SK-N-SH (cell line): ENCODE results near the gene OR5I1. TPM values are rescaled to one million over a fixed set of nuclear protein-coding genes. Genes with fewer than 3 reads are reported as not detected.

Experiments
- CTCF ChIA-PET: fragments of 300-600, 350-600 bp; formaldehyde crosslinking; extraction: SDS; loops from one replicate; lab custom pipeline; 2021; lab: Yijun Ruan, JAX
- POLR2A ChIA-PET: fragments of 350-600 bp; sonication (Branson Sonifier 250); formaldehyde crosslinking; extraction: SDS; loops from one replicate; lab custom pipeline; 2020; ENCODE audit warnings: antibody characterized with exemption, inconsistent platforms; lab: Yijun Ruan, JAX
- DNase-seq: peaks from one replicate; pipeline ENCODE4 v3.0.0; 2012
- H2AFZ ChIP-seq: fragments of 200-600 bp; sonication (generic); 2 replicates; pipeline ENCODE4 v1.8.1; 2016; ENCODE audit warnings: antibody characterized with exemption, mild to moderate bottlenecking, low read depth
- H3F3A ChIP-seq: fragments of 200-600 bp; sonication (generic); replicated peaks from 2 replicates; pipeline ENCODE3; 2016; ENCODE audit warnings: antibody characterized with exemption, mild to moderate bottlenecking; ENCODE audit not compliant: insufficient read depth
- H3K27ac ChIP-seq, 2 experiments: fragments of 200-500 bp in 1 of 2; fragments of 200-600 bp in 1 of 2; sonication (Bioruptor generic) in 1 of 2; sonication (generic), shearing (Covaris generic) in 1 of 2; 2 replicates each; pipeline versions ENCODE4 v1.5.1 to v1.6.1; 2014 to 2016; ENCODE audit warnings: low read depth in 2 of 2, inconsistent platforms in 1 of 2, low read length in 1 of 2, mild to moderate bottlenecking in 1 of 2, mixed read lengths in 1 of 2
- H3K27me3 ChIP-seq: fragments of 200-600 bp; sonication (generic), shearing (Covaris generic); 2 replicates; pipeline ENCODE4 v1.6.1; 2016; ENCODE audit warnings: mixed run types; ENCODE audit not compliant: insufficient read depth
- H3K36me3 ChIP-seq, 2 experiments: fragments of 200-500 bp in 1 of 2; fragments of 200-600 bp in 1 of 2; sonication (Bioruptor generic) in 1 of 2; sonication (generic) in 1 of 2; replicated peaks in 1 of 2; 2 replicates each; pipeline versions ENCODE3 to v1.5.1; 2014 to 2016; ENCODE audit warnings: low read length in 1 of 2, mild to moderate bottlenecking in 1 of 2; ENCODE audit not compliant: insufficient read depth in 2 of 2, control insufficient read depth in 1 of 2
- H3K4me1 ChIP-seq, 2 experiments: fragments of 200-500 bp in 1 of 2; fragments of 200-600 bp in 1 of 2; sonication (Bioruptor generic) in 1 of 2; sonication (generic), shearing (Covaris generic) in 1 of 2; 2 replicates each; pipeline versions ENCODE4 v1.5.1 to v1.6.1; 2014 to 2016; ENCODE audit warnings: low read depth in 1 of 2, low read length in 1 of 2, mixed run types in 1 of 2; ENCODE audit not compliant: insufficient read depth in 2 of 2, control insufficient read depth in 1 of 2
- H3K4me2 ChIP-seq: fragments of 200-600 bp; sonication (generic), shearing (Covaris generic); 2 replicates; pipeline ENCODE4 v1.6.1; 2017; ENCODE audit warnings: mixed run types
- H3K4me3 ChIP-seq, 2 experiments: fragments of 200-500 bp in 1 of 2; fragments of 200-600 bp in 1 of 2; sonication (Bioruptor generic) in 1 of 2; sonication (generic), shearing (Covaris generic) in 1 of 2; 2 replicates each; pipeline versions ENCODE4 v1.5.1 to v1.8.1; 2014 to 2016; ENCODE audit warnings: low read depth in 2 of 2, inconsistent platforms in 1 of 2, low read length in 1 of 2, mild to moderate bottlenecking in 1 of 2, mixed read lengths in 1 of 2, moderate library complexity in 1 of 2
- H3K79me2 ChIP-seq: fragments of 200-600 bp; sonication (generic); 2 replicates; pipeline ENCODE4 v1.8.1; 2017; ENCODE audit warnings: mild to moderate bottlenecking; ENCODE audit not compliant: insufficient read depth
- H3K9ac ChIP-seq: fragments of 200-600 bp; sonication (generic); 2 replicates; pipeline ENCODE4 v1.6.1; 2017; ENCODE audit warnings: mixed run types
- H3K9me2 ChIP-seq: fragments of 200-600 bp; sonication (generic); 2 replicates; pipeline ENCODE4 v1.6.1; 2017; ENCODE audit warnings: mixed run types
- H3K9me3 ChIP-seq: fragments of 200-600 bp; sonication (generic); 2 replicates; pipeline ENCODE4 v1.6.1; 2017; ENCODE audit warnings: mixed run types, mild to moderate bottlenecking, moderate library complexity
- H4K20me1 ChIP-seq: fragments of 200-600 bp; sonication (generic); 2 replicates; pipeline ENCODE4 v1.6.1; 2017; ENCODE audit warnings: mild to moderate bottlenecking, mixed run types; ENCODE audit not compliant: insufficient read depth
- CTCF ChIP-seq: fragments of 200-600 bp; sonication (generic); IDR thresholded peaks from 2 replicates; pipeline ENCODE4 v1.6.1; 2017; ENCODE audit warnings: antibody characterized with exemption, mild to moderate bottlenecking, moderate library complexity
- ELF1 ChIP-seq: IDR thresholded peaks from 2 replicates; pipeline ENCODE4 v1.4.0; 2012
- FOSL2 ChIP-seq: IDR thresholded peaks from 2 replicates; pipeline ENCODE4 v1.4.0; 2012; ENCODE audit warnings: low read depth, mild to moderate bottlenecking, moderate library complexity, borderline replicate concordance
- FOXJ3 ChIP-seq: sonication (generic); formaldehyde crosslinking; IDR thresholded peaks from 2 replicates; pipeline ENCODE4 v1.5.1; 2020; ENCODE audit warnings: mild to moderate bottlenecking, missing genetic modification reagents
- IRF3 ChIP-seq: fragments of 150-350 bp; IDR thresholded peaks from 2 replicates; pipeline ENCODE4 v1.6.1; 2016; ENCODE audit warnings: mild to moderate bottlenecking, low read depth, low read length
- JUND ChIP-seq: IDR thresholded peaks from 2 replicates; pipeline ENCODE4 v1.4.0; 2012
- MAX ChIP-seq: IDR thresholded peaks from 2 replicates; pipeline ENCODE4 v1.4.0; 2012; ENCODE audit warnings: low read depth
- MEF2A ChIP-seq: IDR thresholded peaks from 2 replicates; pipeline ENCODE4 v1.4.0; 2012; ENCODE audit warnings: low read depth, borderline replicate concordance
- NFIC ChIP-seq: IDR thresholded peaks from 2 replicates; pipeline ENCODE4 v1.4.0; 2012; ENCODE audit warnings: borderline replicate concordance
- NRF1 ChIP-seq: IDR thresholded peaks from 2 replicates; pipeline ENCODE4 v1.6.1; 2012; ENCODE audit warnings: low read depth, mild to moderate bottlenecking, low read length
- PBX3 ChIP-seq: IDR thresholded peaks from 2 replicates; pipeline ENCODE4; 2012
- POLR2AphosphoS5 ChIP-seq: IDR thresholded peaks from 2 replicates; pipeline ENCODE4 v1.6.1; 2012; ENCODE audit warnings: low read depth, low read length
- RCOR1 ChIP-seq: fragments of 150-350 bp; IDR thresholded peaks from 2 replicates; pipeline ENCODE4 v1.6.1; 2017; ENCODE audit warnings: antibody characterized with exemption, low read length
- REST ChIP-seq: IDR thresholded peaks from 2 replicates; pipeline ENCODE4 v1.6.1; 2012; ENCODE audit warnings: mild to moderate bottlenecking, low read depth, low read length, moderate library complexity
- SIN3A ChIP-seq: IDR thresholded peaks from 2 replicates; pipeline ENCODE4 v1.6.1; 2012; ENCODE audit warnings: low read depth, mild to moderate bottlenecking, low read length, moderate library complexity, borderline replicate concordance
- SMC3 ChIP-seq: IDR thresholded peaks from 2 replicates; pipeline ENCODE4 v1.6.1; 2012; ENCODE audit warnings: low read depth, low read length, improper control_type of control experiment
- TAF1 ChIP-seq: IDR thresholded peaks from 2 replicates; pipeline ENCODE4 v1.6.1; 2012; ENCODE audit warnings: low read depth, mild to moderate bottlenecking, low read length, moderate library complexity, borderline replicate concordance
- TCF12 ChIP-seq: IDR thresholded peaks from 2 replicates; pipeline ENCODE4 v1.4.0; 2012
- USF1 ChIP-seq: IDR thresholded peaks from 2 replicates; pipeline ENCODE4 v1.4.0; 2012; ENCODE audit warnings: low read depth, borderline replicate concordance
- WGBS: methylation state at CpG from one replicate; pipeline ENCODE4 v1.1.6; 2017; ENCODE audit warnings: low lambda C conversion rate; 5-methylcytosine and 5-hydroxymethylcytosine counted together
- polyA plus RNA-seq, 3 experiments: library from polyadenylated mRNA; depleted of rRNA; stranded (reverse); fragments of >200 nt; gene quantifications; 2 replicates each; pipeline ENCODE4 v1.2.3, GENCODE V29; 2012

Gene OR5I1
- polyA plus RNA-seq, 1 of the 3 experiments (the other 2 are of a cell fraction), result not detected

- Histone ChIP-seq H3K4me1 (no peaks in the 10 kb centered on the region), H3K9me3 (no peaks in the 10 kb centered on the region), H3K4me2 (no peak overlapping the region), H3K9me2 (no peaks in the 10 kb centered on the region), H3K27ac (no peak overlapping the region), H3K4me3 (no peak overlapping the region), H3K27me3 (no peaks in the 10 kb centered on the region), H4K20me1 (no peaks in the 10 kb centered on the region), H2AFZ (no peak overlapping the region), H3K9ac (no peak overlapping the region), H3K79me2 (no peaks in the 10 kb centered on the region), H3K36me3 (no peaks in the 10 kb centered on the region), H3F3A (no peaks in the 10 kb centered on the region)
- CTCF ChIA-PET, result interaction anchor here (1.2 kb wide), 1 partner anchor 1300 kb away, joined by 3 read pairs; no protein-coding TSS in a partner anchor
- TF ChIP-seq RCOR1 (no peak), POLR2AphosphoS5 (no peak), NRF1 (no peak), USF1 (no peak), SMC3 (no peak), SIN3A (no peak), ELF1 (no peak), TAF1 (no peak), FOSL2 (no peak), TCF12 (no peak), MAX (no peak), JUND (no peak), NFIC (no peak), PBX3 (no peak), CTCF (no peak), REST (no peak), FOXJ3 (no peak), MEF2A (no peak), IRF3 (no peak)
- DNase-seq, result no peak
- POLR2A ChIA-PET, result no interaction called here
- WGBS, result 0% methylated on average over 3 of the region's 4 CpGs
These were observed 13.1 kb upstream of the OR5I1 start for GRCh38 chr11:55949330-55949729.
